Activated CD4-positive, alpha-beta T cell treated with anti-CD3 and anti-CD28 coated beads, Interleukin-2, amount 50 U/mL, for 16 hours (primary cell): Measurements from ENCODE around the gene KIAA0040.

Experiments
- DNase-seq: peaks from one replicate; pipeline ENCODE4 v3.0.0-alpha.2; 2020

Gene KIAA0040

DNA sequence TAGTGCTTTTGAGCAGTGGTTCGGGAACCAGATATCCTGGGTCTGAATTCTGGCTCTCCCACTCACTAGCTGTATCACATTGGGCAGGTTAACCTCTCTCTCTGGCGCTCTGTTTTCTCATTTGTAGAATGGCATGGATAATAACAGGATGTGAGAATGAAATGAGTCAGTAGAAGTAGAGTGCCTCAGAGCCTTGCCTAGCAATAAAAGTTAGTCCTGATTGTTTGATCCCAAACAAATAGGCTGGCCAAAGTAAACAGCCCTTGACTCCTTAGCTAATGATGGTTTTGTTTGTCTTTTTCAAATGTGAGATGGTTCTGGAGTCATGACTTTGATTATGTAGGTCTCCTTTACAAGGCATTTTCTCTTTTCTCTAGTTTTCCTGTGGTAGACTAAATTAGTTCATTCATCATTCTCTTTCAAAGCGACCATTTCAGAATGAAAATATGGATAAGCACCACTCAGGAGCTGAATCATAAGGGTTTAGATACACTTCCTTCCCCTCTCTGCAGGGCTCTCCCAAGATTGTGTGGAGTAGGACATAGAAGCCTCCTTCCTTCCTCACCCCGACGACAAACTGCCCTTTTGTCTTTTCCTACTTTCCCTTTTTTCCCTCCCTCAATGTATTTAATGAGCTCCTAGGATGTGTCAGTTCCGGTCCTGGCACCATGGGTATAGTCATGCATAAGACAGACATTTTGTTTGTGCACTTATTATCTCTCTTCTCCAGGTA lies 23.1 kb downstream of the KIAA0040 start:
- peak; percentile 30 for DNase-seq

DNA sequence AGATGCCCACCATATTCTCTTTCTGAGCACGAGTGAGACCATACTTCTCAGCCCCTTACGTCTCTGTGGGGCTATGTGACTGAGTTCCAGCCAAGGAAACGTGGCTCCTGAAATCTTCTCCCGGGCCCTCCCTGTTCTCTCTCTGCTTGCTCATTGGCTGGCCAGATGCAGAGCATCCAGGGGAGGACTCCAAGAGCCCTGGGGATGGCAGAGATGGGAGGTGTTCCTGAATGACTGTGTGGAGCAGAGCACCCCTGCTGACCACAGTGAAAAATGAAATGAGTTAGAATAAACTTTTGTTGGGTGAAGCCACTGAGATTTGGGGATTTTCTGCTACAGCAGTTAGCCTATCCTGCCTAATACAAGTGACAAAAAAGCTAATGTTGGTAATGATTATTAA lies 23.8 kb downstream of the KIAA0040 start:
- DNase-seq, result peak; percentile 14

- DNase-seq, result no peak
These were observed 24.7 kb downstream of the KIAA0040 start for GRCh38 chr1:175167861-175168260.

- DNase-seq, result no peak
These were observed 25.8 kb downstream of the KIAA0040 start for GRCh38 chr1:175166746-175167145.

- DNase-seq, result no peak
These were observed 27.8 kb downstream of the KIAA0040 start for GRCh38 chr1:175164751-175165150.

DNA sequence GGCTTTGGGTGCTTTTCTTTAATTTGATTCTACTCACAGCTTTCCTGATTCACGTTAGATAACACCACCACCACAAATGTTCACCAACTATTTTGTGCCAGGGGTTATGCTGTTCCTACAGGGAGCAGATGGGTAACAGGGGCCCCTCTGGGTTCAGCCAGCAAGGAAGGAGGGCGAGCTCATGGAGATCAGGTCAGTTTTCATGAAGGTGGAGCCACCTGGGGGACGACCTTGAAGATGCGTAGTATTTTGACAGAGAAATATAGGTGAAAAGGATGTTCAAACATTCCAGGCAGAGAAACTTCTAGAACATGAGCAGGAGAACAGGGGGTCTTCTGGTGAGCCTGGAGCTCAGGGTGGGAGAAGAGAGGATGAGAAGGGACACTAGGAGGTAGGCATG lies 28.9 kb downstream of the KIAA0040 start:
- DNase-seq, result no peak

- DNase-seq, result no peak
These were observed 29.6 kb downstream of the KIAA0040 start for GRCh38 chr1:175162955-175163354.

GRCh38 chr1:175158170-175158591 lies 34.4 kb downstream of the KIAA0040 start:
- no peak for DNase-seq

DNA sequence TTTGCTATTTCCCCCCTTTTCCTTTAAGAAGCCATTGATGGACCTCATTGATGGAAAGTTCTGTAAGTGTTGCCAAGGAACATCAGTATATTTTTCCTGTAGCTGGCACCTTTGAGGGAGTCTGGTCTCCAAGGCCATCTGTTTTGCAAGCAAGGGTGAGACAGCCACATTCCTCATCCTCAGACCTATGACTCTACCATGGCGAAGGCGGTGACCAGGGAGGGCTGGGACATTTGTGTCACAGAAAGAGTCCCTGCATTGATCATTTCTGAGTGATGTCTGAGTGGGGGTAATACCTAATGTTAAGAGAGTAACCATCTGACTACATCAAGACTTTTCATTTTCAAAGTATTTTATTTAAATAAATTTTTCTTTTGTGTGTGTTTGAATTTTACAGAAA lies 35.4 kb downstream of the KIAA0040 start:
- no peak for DNase-seq

- no peak for DNase-seq
These were observed 36.6 kb downstream of the KIAA0040 start for GRCh38 chr1:175155936-175156335.

DNA sequence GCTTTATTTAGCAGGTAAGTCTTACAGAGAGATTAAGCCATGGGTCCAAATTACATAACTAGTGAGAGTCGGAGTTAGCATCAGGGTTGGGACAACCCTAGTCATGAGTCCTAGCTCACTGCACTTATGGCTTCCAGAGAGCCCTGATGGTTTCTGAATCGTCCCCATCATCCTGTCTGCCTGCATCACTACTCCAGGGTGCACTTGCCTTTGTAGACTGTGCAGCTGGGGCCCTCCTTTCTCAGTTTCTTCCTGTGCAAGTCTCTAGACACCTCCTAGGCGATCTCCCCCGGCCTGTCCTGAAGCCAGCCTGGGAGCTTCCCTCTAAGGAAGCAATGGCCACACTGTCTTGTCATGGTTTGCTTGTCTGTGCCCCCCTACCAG lies 37.1 kb downstream of the KIAA0040 start:
- no peak for DNase-seq

GRCh38 chr1:175154629-175155472 lies 37.7 kb downstream of the KIAA0040 start:
- peak; percentile 73 for DNase-seq

DNA sequence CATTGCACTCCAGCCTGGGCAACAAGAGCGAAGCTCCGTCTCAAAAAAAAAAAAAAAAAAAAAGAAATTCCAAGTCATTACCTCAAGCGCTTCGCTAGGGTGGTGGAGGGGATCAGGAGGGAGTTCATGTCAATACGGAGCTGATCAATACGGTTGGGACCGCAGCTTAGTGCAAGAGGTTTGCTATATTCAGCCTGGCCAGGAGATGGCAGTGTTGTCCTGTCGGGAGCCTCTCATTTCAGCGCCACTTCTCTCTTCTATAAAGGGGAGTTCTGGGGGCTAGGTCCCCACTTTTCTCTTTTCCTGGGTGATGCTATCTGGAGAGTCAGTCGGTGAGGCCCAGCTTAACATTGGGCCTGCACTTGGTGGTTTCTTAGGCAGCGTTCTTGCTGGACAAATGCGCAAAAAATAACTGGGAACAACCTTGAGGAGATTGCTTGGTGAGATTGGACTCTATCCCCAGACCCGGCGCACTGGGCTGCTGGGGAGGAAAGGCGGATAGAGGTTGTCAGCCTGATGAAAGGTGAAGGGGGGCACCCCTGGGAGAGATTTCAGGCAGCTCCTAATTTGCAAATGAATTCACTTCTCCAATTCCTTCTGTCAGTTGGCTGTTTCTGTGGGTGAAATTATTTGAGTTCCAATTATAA lies 40.4 kb downstream of the KIAA0040 start:
- DNase-seq, result peak; percentile 63

GRCh38 chr1:175150596-175151319 lies 41.8 kb downstream of the KIAA0040 start:
- no peak for DNase-seq

- no peak for DNase-seq
These were observed 44.5 kb downstream of the KIAA0040 start for GRCh38 chr1:175148068-175148467.

- DNase-seq, result no peak
These were observed 45.0 kb downstream of the KIAA0040 start for GRCh38 chr1:175147569-175147968.

DNA sequence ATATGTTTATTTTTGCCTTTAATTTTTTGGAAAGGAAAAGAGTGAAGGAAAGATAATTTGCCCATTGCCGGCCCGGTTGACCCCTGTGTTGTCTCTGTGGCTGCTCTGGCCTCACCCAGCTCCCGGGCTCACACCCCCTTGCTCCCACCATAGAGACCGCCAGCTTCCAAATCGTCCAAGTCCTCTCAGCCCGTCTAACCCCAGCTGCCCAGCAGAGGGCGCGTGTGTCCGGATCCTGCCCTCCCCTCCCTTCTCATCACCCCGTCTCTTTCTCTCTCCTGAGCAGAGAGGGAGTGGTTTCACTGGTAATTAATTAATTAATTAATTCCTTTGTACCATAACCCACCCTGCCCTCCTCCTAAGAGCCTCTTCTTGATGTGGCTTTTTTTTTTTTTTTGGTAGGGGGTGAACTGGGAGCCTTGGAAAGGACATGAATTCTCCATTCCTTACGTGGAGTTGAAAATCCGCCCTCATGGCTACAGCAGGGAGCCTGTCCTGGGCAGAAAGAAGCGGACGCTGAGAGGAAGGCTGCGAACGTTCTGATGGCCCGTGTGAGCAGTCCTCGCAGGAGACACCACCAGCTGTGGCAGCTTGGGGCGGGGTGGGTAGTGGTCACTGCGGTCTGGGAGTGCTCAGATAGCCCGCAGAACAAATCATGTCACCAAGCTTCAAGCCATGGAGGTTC lies 45.9 kb downstream of the KIAA0040 start:
- peak; percentile 69 for DNase-seq

DNA sequence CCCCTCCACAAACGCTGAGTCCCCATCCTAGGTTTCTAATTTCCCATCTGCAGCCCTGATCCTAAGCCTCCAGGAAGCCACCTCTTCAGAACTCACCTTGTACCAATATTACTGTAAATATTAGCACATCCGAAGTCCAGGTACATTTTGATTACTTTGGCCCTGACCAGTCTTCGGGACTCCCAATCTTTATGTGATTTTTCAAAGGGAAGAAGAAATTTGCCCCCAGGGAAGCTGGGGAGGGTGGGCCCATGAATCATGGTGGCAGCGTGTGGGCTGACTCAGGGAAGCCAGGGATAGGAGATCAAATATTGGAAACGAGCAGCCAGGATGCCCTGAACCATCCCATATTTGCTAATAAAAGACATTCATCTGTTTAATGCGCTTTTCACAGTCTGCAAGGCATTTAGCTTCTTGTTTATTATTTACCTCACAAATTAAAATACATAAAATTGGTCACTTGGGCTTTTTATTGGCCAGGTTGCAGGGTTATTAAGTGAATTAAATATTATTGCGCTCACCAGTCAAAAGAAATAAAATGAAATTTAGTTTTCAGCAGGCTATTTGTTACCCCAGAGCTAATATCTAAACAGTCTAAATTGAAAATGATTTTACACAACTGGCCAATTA lies 46.6 kb downstream of the KIAA0040 start:
- DNase-seq, result no peak

DNA sequence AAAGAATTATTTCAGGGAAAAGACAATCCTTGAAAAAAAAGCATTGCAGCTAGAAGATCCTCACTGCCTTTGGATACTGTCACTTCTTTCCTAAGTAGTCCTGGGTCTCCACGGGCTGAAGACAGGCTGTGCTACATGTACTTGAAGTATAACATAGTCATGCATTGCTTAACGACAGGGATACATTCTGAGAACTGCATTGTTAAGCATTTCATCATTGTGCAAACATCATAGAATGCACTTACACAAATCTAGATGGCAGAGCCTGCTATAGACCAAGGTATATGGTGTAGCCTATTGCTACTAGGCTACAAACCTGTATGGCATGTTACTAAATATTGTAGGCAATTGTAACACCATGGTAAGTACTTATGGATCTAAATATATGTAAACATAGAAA lies 54.0 kb downstream of the KIAA0040 start:
- no peak for DNase-seq

GRCh38 chr1:175137369-175137768 lies 55.2 kb downstream of the KIAA0040 start:
- no peak for DNase-seq

DNA sequence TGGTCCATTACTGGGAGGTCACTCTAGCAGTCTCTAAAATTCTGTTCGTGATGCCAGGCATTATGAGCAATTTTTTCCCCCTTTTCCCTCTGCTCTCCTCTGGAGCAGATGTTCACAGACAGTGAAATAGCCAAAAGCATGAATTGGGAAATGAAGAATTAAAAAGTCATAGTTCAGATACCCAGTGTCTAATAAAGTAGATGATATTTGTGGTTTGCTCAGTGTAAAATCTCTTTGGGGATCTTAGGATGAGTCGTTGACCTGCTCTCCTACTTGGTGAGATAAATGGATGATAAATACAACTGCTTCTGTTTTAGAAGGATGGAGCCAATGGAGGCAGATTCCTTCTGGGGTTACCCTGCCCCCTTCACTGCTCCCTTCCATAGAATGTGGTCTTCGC lies 56.3 kb downstream of the KIAA0040 start:
- no peak for DNase-seq

DNA sequence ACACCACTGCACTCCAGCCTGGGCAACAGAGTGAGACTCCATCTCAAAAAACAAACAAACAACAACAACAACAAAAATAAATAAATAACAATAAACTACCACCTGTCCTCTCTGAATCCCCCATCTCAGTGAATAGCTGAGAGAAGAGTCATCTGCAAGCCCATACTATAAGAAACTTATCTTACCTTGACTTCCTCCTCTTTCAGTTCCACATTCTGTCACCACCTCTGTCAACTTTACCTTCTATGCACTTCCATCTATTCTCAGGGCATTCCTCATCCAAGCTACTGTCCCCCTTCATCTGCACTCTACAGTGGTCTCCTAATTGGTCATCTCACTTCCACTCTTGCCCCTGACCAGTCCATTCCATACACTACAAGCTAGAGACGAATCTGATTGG lies 58.1 kb downstream of the KIAA0040 start:
- no peak for DNase-seq
